B cell (primary cell): Measurements from ENCODE around the gene FARP1. TPM values are rescaled to one million over a fixed set of nuclear protein-coding genes. Genes with fewer than 3 reads are reported as not detected.

ENCODE experiments used
- ATAC-seq: fragments of 200-7000 bp; cut with Tn5 transposase; one replicate; pipeline ENCODE4 v1.10.0; 2021; ENCODE audit warnings: low read depth, mild to moderate bottlenecking, moderate number of reproducible peaks, moderate library complexity
- CTCF ChIA-PET: fragments of 350-600 bp; sonication (Branson Sonifier 250); formaldehyde crosslinking; loops from one replicate; lab custom pipeline; 2021; ENCODE audit warnings: antibody characterized with exemption, inconsistent platforms; lab: Charles Lee
- POLR2A ChIA-PET: fragments of 350-600 bp; sonication (Branson Sonifier 250); formaldehyde crosslinking; loops from one replicate; lab custom pipeline; 2021; ENCODE audit warnings: antibody characterized with exemption; lab: Charles Lee
- DNase-seq: peaks from one replicate; pipeline ENCODE4 v3.0.0; 2013
- H2AFZ ChIP-seq: 2 replicates; pipeline ENCODE4 v1.6.1; 2012; ENCODE audit warnings: mild to moderate bottlenecking, low read depth, low read length; ENCODE audit not compliant: insufficient read depth, poor library complexity, severe bottlenecking
- H3K27ac ChIP-seq, 2 donors: 1 replicate in 1 of 2; 2 replicates in 1 of 2; pipeline ENCODE4 v1.5.1; 2012 to 2013; ENCODE audit warnings: low read length in 2 of 2, mild to moderate bottlenecking in 2 of 2, moderate library complexity in 1 of 2
- H3K27me3 ChIP-seq, 4 experiments: fragments of 200-600 bp in 1 of 4; sonication (generic) in 1 of 4; replicated peaks in 1 of 4; 1 replicate in 2 of 4; 2 replicates in 2 of 4; pipeline versions ENCODE4 v1.6.1 to v1.7.0; 2013 to 2016; ENCODE audit warnings: low read length in 3 of 4, mild to moderate bottlenecking in 2 of 4, mixed read lengths in 1 of 4, moderate library complexity in 1 of 4; ENCODE audit not compliant: insufficient read depth in 4 of 4, control insufficient read depth in 3 of 4; ENCODE audit errors: control extremely low read depth in 1 of 4
- H3K36me3 ChIP-seq, 2 experiments: replicated peaks in 1 of 2; 1 replicate in 1 of 2; 2 replicates in 1 of 2; pipeline versions ENCODE4 v1.6.1 to v1.7.1; 2013; ENCODE audit warnings: low read length in 1 of 2; ENCODE audit not compliant: insufficient read depth in 2 of 2, control insufficient read depth in 1 of 2; ENCODE audit errors: control extremely low read depth in 1 of 2, extremely low read depth in 1 of 2
- H3K4me1 ChIP-seq, 2 donors: fragments of 200-600 bp in 1 of 2; sonication (generic) in 1 of 2; 1 replicate in 1 of 2; 2 replicates in 1 of 2; pipeline versions ENCODE4 v1.5.1 to v1.6.1; 2013 to 2017; ENCODE audit warnings: low read length in 2 of 2; ENCODE audit not compliant: control insufficient read depth in 2 of 2, insufficient read depth in 2 of 2
- H3K4me2 ChIP-seq: replicated peaks from 2 replicates; pipeline ENCODE3; 2012; ENCODE audit warnings: mild to moderate bottlenecking, low read depth, low read length; ENCODE audit not compliant: poor library complexity, severe bottlenecking
- H3K4me3 ChIP-seq, 5 experiments: fragments of 200-600 bp in 1 of 5; sonication (generic) in 1 of 5; 1 replicate in 3 of 5; 2 replicates in 2 of 5; pipeline versions ENCODE4 v1.5.1 to v1.7.0; 2011 to 2016; ENCODE audit warnings: low read length in 4 of 5, mild to moderate bottlenecking in 4 of 5, low read depth in 2 of 5, control low read depth in 1 of 5, moderate library complexity in 1 of 5; ENCODE audit not compliant: insufficient read depth in 1 of 5; ENCODE audit errors: control extremely low read depth in 1 of 5, extremely low read depth in 1 of 5
- H3K79me2 ChIP-seq: fragments of 200-600 bp; sonication (generic); one replicate; pipeline ENCODE4 v1.6.0; 2016; ENCODE audit warnings: low read length; ENCODE audit not compliant: control insufficient read depth, insufficient read depth
- H3K9ac ChIP-seq: fragments of 200-600 bp; sonication (generic); 2 replicates; pipeline ENCODE4 v1.6.1; 2017; ENCODE audit warnings: mild to moderate bottlenecking, low read length, moderate library complexity
- H3K9me3 ChIP-seq, 3 donors: one replicate each; pipeline versions ENCODE4 v1.6.1 to v1.7.1; 2013; ENCODE audit warnings: low read length in 2 of 3; ENCODE audit not compliant: control insufficient read depth in 2 of 3, insufficient read depth in 1 of 3; ENCODE audit errors: control extremely low read depth in 1 of 3
- H4K20me1 ChIP-seq: 2 replicates; pipeline ENCODE4 v1.6.0; 2012; ENCODE audit warnings: mild to moderate bottlenecking, low read length; ENCODE audit not compliant: insufficient read depth, control insufficient read depth, poor library complexity, severe bottlenecking
- H3K27ac Mint-ChIP-seq: one replicate; pipeline ENCODE4 v1.8.0; 2021; ENCODE audit warnings: mixed read lengths
- H3K27me3 Mint-ChIP-seq: one replicate; pipeline ENCODE4 v1.8.0; 2021; ENCODE audit warnings: mixed read lengths
- H3K4me1 Mint-ChIP-seq: one replicate; pipeline ENCODE4 v1.8.0; 2021; ENCODE audit warnings: mixed read lengths
- H3K4me3 Mint-ChIP-seq: one replicate; pipeline ENCODE4 v1.8.0; 2021; ENCODE audit warnings: mixed read lengths
- H3K9me3 Mint-ChIP-seq: one replicate; pipeline ENCODE4 v1.8.0; 2022; ENCODE audit warnings: mixed read lengths; ENCODE audit not compliant: insufficient read depth
- CTCF ChIP-seq: fragments of 200-600 bp; IDR thresholded peaks from one replicate; pipeline ENCODE4 v1.8.0; 2022; ENCODE audit warnings: antibody characterized with exemption, mild to moderate bottlenecking
- EZH2 ChIP-seq: IDR thresholded peaks from 2 replicates; pipeline ENCODE4 v1.6.1; 2012; ENCODE audit warnings: borderline replicate concordance, low read depth, mild to moderate bottlenecking, moderate library complexity, low read length; ENCODE audit not compliant: insufficient read depth, poor library complexity, severe bottlenecking
- WGBS: methylation state at CpG from one replicate; pipeline ENCODE4 v1.1.5; 2013; ENCODE audit warnings: missing lambda C conversion rate; ENCODE audit not compliant: insufficient coverage; 5-methylcytosine and 5-hydroxymethylcytosine counted together
- intact Hi-C: fragments of 100-400 bp; cut with micrococcal nuclease; formaldehyde crosslinking; loops from one replicate; pipeline ENCODE4 v1.10.0; 2022
- polyA plus RNA-seq: library from polyadenylated mRNA; depleted of rRNA; stranded (reverse); fragments of >200 nt; gene quantifications from 2 replicates; pipeline ENCODE4 v1.2.3, GENCODE V29; 2012
- total RNA-seq, 2 donors: library from RNA; stranded (reverse); fragments of 120-200 nt in 1 of 2; gene quantifications; 1 replicate in 1 of 2; 2 replicates in 1 of 2; pipeline versions ENCODE4 v1.2.3 to v1.2.4, GENCODE V29; 2013 to 2022

Gene FARP1
- total and polyA plus RNA-seq, 2 donors (not counting 1 experiment from before 2014, with no cell fraction given), result 0.15 to 1.5 TPM

DNA sequence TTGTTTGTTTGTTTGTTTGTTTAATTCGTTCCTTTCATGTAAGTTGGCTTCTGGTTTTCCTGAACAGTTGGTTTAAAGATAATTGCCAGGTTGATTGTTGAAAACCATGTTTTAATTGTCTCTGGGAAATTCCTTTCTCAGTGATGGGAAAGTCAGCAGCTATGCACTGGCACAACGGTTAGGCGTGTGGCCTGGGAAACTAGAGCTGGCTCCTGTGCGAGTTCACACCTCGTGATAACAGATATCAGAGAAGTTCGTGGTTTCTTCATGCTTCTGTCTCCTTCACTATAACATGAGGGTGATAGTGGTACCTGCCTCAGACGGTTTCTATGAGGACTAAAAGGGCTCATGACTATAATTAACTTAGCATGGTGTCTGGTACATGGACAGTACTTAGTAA is 280.5 kb downstream of the FARP1 start:
- peaks cover 0 to 4% (median 0%) of the 10 kb centered on the region in 4 experiments for H3K27me3 ChIP-seq
- no peak overlapping the region for H3K27ac ChIP-seq
- H3K9me3 ChIP-seq, result peaks cover 0 to 2% (median 0%) of the 10 kb centered on the region in 3 donors
- no peaks in the 10 kb centered on the region for H3K4me1 ChIP-seq
- H2AFZ ChIP-seq, result no peak overlapping the region
- TF ChIP-seq CTCF (no peak), EZH2 (no peak)
- H3K79me2 ChIP-seq, result no peaks in the 10 kb centered on the region
- WGBS, result 92% methylated on average over 5 of the region's 7 CpGs
- Mint-ChIP-seq H3K9me3 (no peaks in the 10 kb centered on the region), H3K4me3 (no peak overlapping the region), H3K4me1 (no peaks in the 10 kb centered on the region), H3K27me3 (peaks cover 9% of the 10 kb centered on the region), H3K27ac (no peak overlapping the region)
- ATAC-seq (no peak), DNase-seq (no peak)
- ChIA-PET POLR2A (no interaction called here), CTCF (interaction anchor here (2.2 kb wide), 1 partner anchor 22 kb away, joined by 6 read pairs; no protein-coding TSS in a partner anchor)
- H4K20me1 ChIP-seq, result no peaks in the 10 kb centered on the region
- H3K36me3 ChIP-seq, result no peaks in the 10 kb centered on the region
- H3K4me3 ChIP-seq, result no peak overlapping the region
- no peak overlapping the region for H3K9ac ChIP-seq
- intact Hi-C loops, result no loop called here
- no peak overlapping the region for H3K4me2 ChIP-seq

- no peak for TF ChIP-seq CTCF
- TF ChIP-seq EZH2, result no peak
- ATAC-seq (no peak), DNase-seq (no peak)
- H3K4me3 ChIP-seq, result no peak overlapping the region
- no peaks in the 10 kb centered on the region for H3K36me3 ChIP-seq
- no peak overlapping the region for H3K4me3 Mint-ChIP-seq
- no peaks in the 10 kb centered on the region for H3K9me3 ChIP-seq
- peaks cover 31% of the 10 kb centered on the region for H3K27me3 Mint-ChIP-seq
- ChIA-PET CTCF (interaction anchor here (0.7 to 1.6 kb wide), 2 partner anchors 18 to 1079 kb away, joined by 3 to 4 read pairs; no protein-coding TSS in a partner anchor), POLR2A (no interaction called here)
- 89% methylated on average over 13 of the region's 13 CpGs for WGBS
- no peaks in the 10 kb centered on the region for H3K4me1 ChIP-seq
- no peak overlapping the region for H2AFZ ChIP-seq
- H3K9me3 Mint-ChIP-seq, result no peaks in the 10 kb centered on the region
- H3K27me3 ChIP-seq, result peaks cover 0 to 8% (median 0%) of the 10 kb centered on the region in 4 experiments
- H3K9ac ChIP-seq, result no peak overlapping the region
- intact Hi-C loops, result no loop called here
- H3K27ac ChIP-seq, result no peak overlapping the region
- no peak overlapping the region for H3K4me2 ChIP-seq
- H3K27ac Mint-ChIP-seq, result no peak overlapping the region
- H3K4me1 Mint-ChIP-seq, result no peaks in the 10 kb centered on the region
- no peaks in the 10 kb centered on the region for H4K20me1 ChIP-seq
- no peaks in the 10 kb centered on the region for H3K79me2 ChIP-seq
These were observed 284.6 kb downstream of the FARP1 start for GRCh38 chr13:98427331-98427995.
